Caco-2 (cell line): Measurements from ENCODE around the gene FHDC1. TPM values are rescaled to one million over a fixed set of nuclear protein-coding genes. Genes with fewer than 3 reads are reported as not detected.

Experiments
- BruUV-seq: library from RNA; stranded (reverse); fragments of 400-500 nt; replicated peaks from 2 replicates; lab custom pipeline; 2021; lab: Mats Ljungman, UMichigan
- CTCF ChIA-PET: fragments of 300-600 bp; sonication (Branson Sonifier 250); formaldehyde crosslinking; loops from one replicate; lab custom pipeline; 2022; ENCODE audit warnings: antibody characterized with exemption; lab: Charles Lee
- POLR2A ChIA-PET: fragments of 300-600 bp; sonication (Branson Sonifier 250); formaldehyde crosslinking; loops from one replicate; lab custom pipeline; 2022; ENCODE audit warnings: antibody characterized with exemption; lab: Charles Lee
- DNase-seq, 2 experiments: peaks; one replicate each; pipeline versions ENCODE4 v3.0.0 to v3.0.0-alpha.2; 2020 to 2022
- H3K27me3 ChIP-seq: replicated peaks from 2 replicates; pipeline ENCODE4 v1.6.0; 2011; ENCODE audit warnings: low read length; ENCODE audit not compliant: control insufficient read depth, insufficient read depth
- H3K36me3 ChIP-seq: 2 replicates; pipeline ENCODE4 v1.5.1; 2011; ENCODE audit warnings: low read length; ENCODE audit not compliant: control insufficient read depth, insufficient read depth
- H3K4me1 ChIP-seq: fragments of 250-450 bp; sonication (Bioruptor Pico); 2 replicates; pipeline ENCODE4 v1.5.1; 2020; ENCODE audit warnings: mild to moderate bottlenecking
- H3K4me3 ChIP-seq: 2 replicates; pipeline ENCODE4 v1.5.1; 2011; ENCODE audit warnings: low read depth, mild to moderate bottlenecking, control low read depth, low read length
- H3K9me3 ChIP-seq: fragments of 250-450 bp; sonication (Bioruptor Pico); 2 replicates; pipeline ENCODE4 v1.5.1; 2020; ENCODE audit warnings: mild to moderate bottlenecking, moderate library complexity
- H3K27ac Mint-ChIP-seq: one replicate; pipeline ENCODE4 v1.8.0; 2022; ENCODE audit warnings: mixed read lengths; ENCODE audit not compliant: unreplicated experiment
- H3K27me3 Mint-ChIP-seq: one replicate; pipeline ENCODE4 v1.8.0; 2022; ENCODE audit warnings: mixed read lengths; ENCODE audit not compliant: insufficient read depth, unreplicated experiment
- H3K36me3 Mint-ChIP-seq: one replicate; pipeline ENCODE4 v1.8.0; 2022; ENCODE audit warnings: mild to moderate bottlenecking, mixed read lengths; ENCODE audit not compliant: insufficient read depth, unreplicated experiment
- H3K4me1 Mint-ChIP-seq: one replicate; pipeline ENCODE4 v1.8.0; 2022; ENCODE audit warnings: low read depth, mixed read lengths; ENCODE audit not compliant: unreplicated experiment
- H3K4me3 Mint-ChIP-seq: one replicate; pipeline ENCODE4 v1.8.0; 2022; ENCODE audit warnings: mild to moderate bottlenecking, moderate library complexity, mixed read lengths; ENCODE audit not compliant: unreplicated experiment
- H3K9me3 Mint-ChIP-seq: one replicate; pipeline ENCODE4 v1.8.0; 2022; ENCODE audit warnings: mixed read lengths; ENCODE audit not compliant: unreplicated experiment
- intact Hi-C: fragments of 100-400 bp; cut with micrococcal nuclease; formaldehyde crosslinking; loops from one replicate; pipeline ENCODE4 v1.10.0; 2022; ENCODE audit not compliant: unreplicated experiment
- total RNA-seq: library from RNA; stranded (reverse); gene quantifications from 2 replicates; pipeline ENCODE4 v1.2.3, GENCODE V29; 2022
- TF ChIP-seq, protein P1 (sequence below), 2 experiments: fragments of 200-600 bp in 1 of 2; IDR thresholded peaks; 1 replicate in 1 of 2; 2 replicates in 1 of 2; pipeline versions ENCODE4 v1.5.1 to v1.8.0; 2011 to 2022; ENCODE audit warnings: antibody characterized with exemption in 1 of 2, control low read depth in 1 of 2, inconsistent platforms in 1 of 2, low read depth in 1 of 2, low read length in 1 of 2, mild to moderate bottlenecking in 1 of 2, moderate library complexity in 1 of 2; ENCODE audit not compliant: insufficient read depth in 1 of 2, severe bottlenecking in 1 of 2, unreplicated experiment in 1 of 2

FHDC1 gene
- total RNA-seq, 1 experiment from 2014 or later: 1.4 TPM

DNA sequence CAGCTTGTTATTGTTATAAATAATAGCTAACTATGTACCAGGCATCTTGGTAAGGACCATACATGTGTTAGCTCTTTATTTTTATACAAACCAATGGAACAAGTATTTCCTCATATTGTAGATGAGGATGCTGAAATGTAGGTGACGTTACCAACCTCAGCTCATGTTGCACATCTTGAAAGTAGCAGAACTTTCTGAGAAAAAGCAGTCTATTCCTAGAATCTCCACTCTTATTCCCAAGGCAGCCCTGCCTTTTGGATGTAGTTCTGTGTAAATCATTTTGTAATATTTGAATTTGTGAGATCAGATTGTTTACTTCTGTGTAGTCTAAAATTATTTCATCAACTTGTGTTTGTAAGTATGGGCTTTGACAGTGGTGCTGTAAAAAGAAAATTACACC lies 5.3 kb downstream of the FHDC1 start:
- Histone ChIP-seq H3K9me3 (no peaks in the 10 kb centered on the region), H3K36me3 (no peaks in the 10 kb centered on the region), H3K27me3 (no peaks in the 10 kb centered on the region; the same call in 1 of the 2 replicates), H3K4me1 (no peaks in the 10 kb centered on the region), H3K4me3 (no peak overlapping the region)
- intact Hi-C loops: no loop called here
- DNase-seq: no peak
- no peaks in the 10 kb centered on the region for H3K4me1 Mint-ChIP-seq
- no peak overlapping the region for H3K27ac Mint-ChIP-seq
- CTCF ChIA-PET: no interaction called here
- H3K36me3 Mint-ChIP-seq: peaks cover 15% of the 10 kb centered on the region
- POLR2A ChIA-PET: no interaction called here
- TF ChIP-seq, protein P1, sequence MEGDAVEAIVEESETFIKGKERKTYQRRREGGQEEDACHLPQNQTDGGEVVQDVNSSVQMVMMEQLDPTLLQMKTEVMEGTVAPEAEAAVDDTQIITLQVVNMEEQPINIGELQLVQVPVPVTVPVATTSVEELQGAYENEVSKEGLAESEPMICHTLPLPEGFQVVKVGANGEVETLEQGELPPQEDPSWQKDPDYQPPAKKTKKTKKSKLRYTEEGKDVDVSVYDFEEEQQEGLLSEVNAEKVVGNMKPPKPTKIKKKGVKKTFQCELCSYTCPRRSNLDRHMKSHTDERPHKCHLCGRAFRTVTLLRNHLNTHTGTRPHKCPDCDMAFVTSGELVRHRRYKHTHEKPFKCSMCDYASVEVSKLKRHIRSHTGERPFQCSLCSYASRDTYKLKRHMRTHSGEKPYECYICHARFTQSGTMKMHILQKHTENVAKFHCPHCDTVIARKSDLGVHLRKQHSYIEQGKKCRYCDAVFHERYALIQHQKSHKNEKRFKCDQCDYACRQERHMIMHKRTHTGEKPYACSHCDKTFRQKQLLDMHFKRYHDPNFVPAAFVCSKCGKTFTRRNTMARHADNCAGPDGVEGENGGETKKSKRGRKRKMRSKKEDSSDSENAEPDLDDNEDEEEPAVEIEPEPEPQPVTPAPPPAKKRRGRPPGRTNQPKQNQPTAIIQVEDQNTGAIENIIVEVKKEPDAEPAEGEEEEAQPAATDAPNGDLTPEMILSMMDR (IDR thresholded peaks at IDR 0.05; ENCODE audit: insufficient read depth in 1 of 2, low read depth in 1 of 2, low read length in 1 of 2, severe bottlenecking in 1 of 2, unreplicated experiment in 1 of 2): no peak
- H3K27me3 Mint-ChIP-seq: peaks cover 4% of the 10 kb centered on the region
- H3K4me3 Mint-ChIP-seq: no peak overlapping the region
- no peaks in the 10 kb centered on the region for H3K9me3 Mint-ChIP-seq
- BruUV-seq: no TSS peak

DNA sequence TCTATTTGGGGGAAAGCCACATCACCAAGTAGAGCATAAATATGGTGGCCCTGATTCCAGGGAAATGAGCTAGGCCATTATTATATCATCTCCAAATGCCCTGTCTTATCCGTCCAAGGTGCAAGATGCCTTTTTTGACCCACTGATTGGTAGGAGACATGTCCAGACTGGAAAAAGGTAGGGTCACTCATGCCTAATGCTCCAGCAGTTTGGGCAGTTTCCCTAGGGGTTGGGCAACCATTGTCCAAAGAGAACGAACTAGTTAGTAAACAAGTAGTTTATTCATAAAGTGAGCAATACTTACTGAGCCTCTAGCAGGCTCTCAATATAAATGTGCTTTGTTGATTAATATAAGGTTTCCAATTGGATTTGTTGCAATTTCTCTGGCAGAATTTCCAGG lies 6.2 kb downstream of the FHDC1 start:
- Mint-ChIP-seq H3K4me3 (no peak overlapping the region), H3K27ac (no peak overlapping the region)
- CTCF ChIA-PET: no interaction called here

GRCh38 chr4:152943672-152944071 lies 7.5 kb downstream of the FHDC1 start:
- H3K36me3 ChIP-seq: no peaks in the 10 kb centered on the region
- no TSS peak for BruUV-seq
- Mint-ChIP-seq H3K27ac (no peak overlapping the region), H3K36me3 (peaks cover 12% of the 10 kb centered on the region), H3K4me3 (no peak overlapping the region), H3K4me1 (no peaks in the 10 kb centered on the region), H3K27me3 (peaks cover 4% of the 10 kb centered on the region), H3K9me3 (no peaks in the 10 kb centered on the region)
- POLR2A ChIA-PET: no interaction called here
- DNase-seq: no peak
- no peaks in the 10 kb centered on the region; the same call in 1 of the 2 replicates for H3K27me3 ChIP-seq
- CTCF ChIA-PET: interaction anchor here (0.5 kb wide), 1 partner anchor 184 kb away, joined by 3 read pairs; no protein-coding TSS in a partner anchor
- no peaks in the 10 kb centered on the region for H3K9me3 ChIP-seq
- intact Hi-C loops: no loop called here
- no peak overlapping the region for H3K4me3 ChIP-seq
- TF ChIP-seq, protein P1 (IDR thresholded peaks at IDR 0.05; ENCODE audit: insufficient read depth in 1 of 2, low read depth in 1 of 2, low read length in 1 of 2, severe bottlenecking in 1 of 2, unreplicated experiment in 1 of 2): no peak
- H3K4me1 ChIP-seq: no peaks in the 10 kb centered on the region

More for the DNA sequence above, 6.2 kb downstream of the FHDC1 start:
- POLR2A ChIA-PET: no interaction called here
- H3K36me3 ChIP-seq: no peaks in the 10 kb centered on the region
- TF ChIP-seq, protein P1 (IDR thresholded peaks at IDR 0.05; ENCODE audit: insufficient read depth in 1 of 2, low read depth in 1 of 2, low read length in 1 of 2, severe bottlenecking in 1 of 2, unreplicated experiment in 1 of 2): no peak
- no peaks in the 10 kb centered on the region for H3K9me3 Mint-ChIP-seq
- H3K4me3 ChIP-seq: no peak overlapping the region
- DNase-seq: no peak
- H3K27me3 ChIP-seq: no peaks in the 10 kb centered on the region; the same call in 1 of the 2 replicates
- no peaks in the 10 kb centered on the region for H3K9me3 ChIP-seq
- no TSS peak for BruUV-seq
- H3K27me3 Mint-ChIP-seq: peaks cover 4% of the 10 kb centered on the region
- H3K36me3 Mint-ChIP-seq: peaks cover 15% of the 10 kb centered on the region
- no peaks in the 10 kb centered on the region for H3K4me1 ChIP-seq
- H3K4me1 Mint-ChIP-seq: no peaks in the 10 kb centered on the region
- intact Hi-C loops: no loop called here
